Measurements from ENCODE around the gene EIF5B. TPM values are rescaled to one million over a fixed set of nuclear protein-coding genes. Genes with fewer than 3 reads are reported as not detected.

The EIF5B gene
- total RNA-seq, 1 donor from 2014 or later, result 26.8 TPM

DNA sequence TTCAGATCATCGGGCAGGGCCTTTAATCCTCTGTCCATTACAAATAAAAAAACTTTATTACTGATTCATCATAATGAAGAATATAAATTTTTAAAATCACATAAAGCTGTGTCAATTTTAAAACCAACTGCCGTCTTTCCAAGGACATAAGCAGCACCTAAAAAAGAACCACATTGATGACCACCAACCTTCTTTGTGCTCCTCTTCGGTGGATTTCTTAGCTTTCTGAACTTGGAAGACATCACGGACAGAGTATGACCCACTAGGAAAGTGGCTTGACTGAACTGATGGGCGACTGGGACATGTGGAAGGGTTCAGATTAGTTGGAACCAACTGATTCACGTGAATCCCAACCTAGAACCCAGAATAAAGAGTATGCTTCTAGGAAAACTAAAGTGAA is 68.9 kb downstream of the EIF5B start:
- Mint-ChIP-seq H3K27me3 (ENCODE audit: insufficient read depth, low read depth) (peaks cover 6% of the 10 kb centered on the region), H3K9me3 (no peaks in the 10 kb centered on the region), H3K36me3 (peaks cover 31% of the 10 kb centered on the region), H3K4me3 (no peak overlapping the region), H3K4me1 (peaks cover 23% of the 10 kb centered on the region), H3K27ac (no peak overlapping the region)
- Histone ChIP-seq H3K36me3 (peaks cover 11% of the 10 kb centered on the region), H3K79me2 (ENCODE audit: low read depth) (no peaks in the 10 kb centered on the region), H3K4me1 (no peaks in the 10 kb centered on the region), H3K27ac (no peak overlapping the region), H2AFZ (replicated peaks) (no peak overlapping the region), H3F3A (ENCODE audit: low read depth) (peaks cover 9% of the 10 kb centered on the region), H3K9me3 (ENCODE audit: low read depth) (no peaks in the 10 kb centered on the region), H3K27me3 (no peaks in the 10 kb centered on the region), H4K20me1 (ENCODE audit: low read depth) (peaks cover 19% of the 10 kb centered on the region), H3K4me2 (no peak overlapping the region), H3K9ac (no peak overlapping the region), H3K4me3 (no peak overlapping the region)
- no peak for DNase-seq (ENCODE audit: low spot score)
- TF ChIP-seq EZH2 (IDR thresholded peaks at IDR 0.05) (no peak), EZH2phosphoT487 (IDR thresholded peaks at IDR 0.05) (no peak)
- TF ChIP-seq, protein P1, sequence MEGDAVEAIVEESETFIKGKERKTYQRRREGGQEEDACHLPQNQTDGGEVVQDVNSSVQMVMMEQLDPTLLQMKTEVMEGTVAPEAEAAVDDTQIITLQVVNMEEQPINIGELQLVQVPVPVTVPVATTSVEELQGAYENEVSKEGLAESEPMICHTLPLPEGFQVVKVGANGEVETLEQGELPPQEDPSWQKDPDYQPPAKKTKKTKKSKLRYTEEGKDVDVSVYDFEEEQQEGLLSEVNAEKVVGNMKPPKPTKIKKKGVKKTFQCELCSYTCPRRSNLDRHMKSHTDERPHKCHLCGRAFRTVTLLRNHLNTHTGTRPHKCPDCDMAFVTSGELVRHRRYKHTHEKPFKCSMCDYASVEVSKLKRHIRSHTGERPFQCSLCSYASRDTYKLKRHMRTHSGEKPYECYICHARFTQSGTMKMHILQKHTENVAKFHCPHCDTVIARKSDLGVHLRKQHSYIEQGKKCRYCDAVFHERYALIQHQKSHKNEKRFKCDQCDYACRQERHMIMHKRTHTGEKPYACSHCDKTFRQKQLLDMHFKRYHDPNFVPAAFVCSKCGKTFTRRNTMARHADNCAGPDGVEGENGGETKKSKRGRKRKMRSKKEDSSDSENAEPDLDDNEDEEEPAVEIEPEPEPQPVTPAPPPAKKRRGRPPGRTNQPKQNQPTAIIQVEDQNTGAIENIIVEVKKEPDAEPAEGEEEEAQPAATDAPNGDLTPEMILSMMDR (IDR thresholded peaks at IDR 0.05), result no peak

- H3K4me1 ChIP-seq, result no peaks in the 10 kb centered on the region
- H3K4me3 ChIP-seq, result no peak overlapping the region
- no peak for TF ChIP-seq EZH2 (IDR thresholded peaks at IDR 0.05)
- TF ChIP-seq, protein P1 (IDR thresholded peaks at IDR 0.05), result no peak
- TF ChIP-seq EZH2phosphoT487 (IDR thresholded peaks at IDR 0.05), result no peak
- no peak overlapping the region for H3K4me3 Mint-ChIP-seq
- no peak overlapping the region for H3K27ac Mint-ChIP-seq
- no peak overlapping the region for H3K9ac ChIP-seq
- peaks cover under 1% of the 10 kb centered on the region for H3K27me3 Mint-ChIP-seq (ENCODE audit: insufficient read depth, low read depth)
- no peaks in the 10 kb centered on the region for H3K27me3 ChIP-seq
- H3F3A ChIP-seq (ENCODE audit: low read depth), result no peaks in the 10 kb centered on the region
- no peaks in the 10 kb centered on the region for H3K9me3 Mint-ChIP-seq
- no peaks in the 10 kb centered on the region for H4K20me1 ChIP-seq (ENCODE audit: low read depth)
- H3K36me3 Mint-ChIP-seq, result peaks cover 31% of the 10 kb centered on the region
- no peak overlapping the region for H2AFZ ChIP-seq (replicated peaks)
- no peaks in the 10 kb centered on the region for H3K79me2 ChIP-seq (ENCODE audit: low read depth)
- peaks cover 5% of the 10 kb centered on the region for H3K36me3 ChIP-seq
- H3K4me2 ChIP-seq, result no peak overlapping the region
- no peak overlapping the region for H3K27ac ChIP-seq
- no peaks in the 10 kb centered on the region for H3K4me1 Mint-ChIP-seq
- DNase-seq (ENCODE audit: low spot score), result no peak
- no peaks in the 10 kb centered on the region for H3K9me3 ChIP-seq (ENCODE audit: low read depth)
These were observed 73.1 kb downstream of the EIF5B start for GRCh38 chr2:99410276-99410675.

DNA sequence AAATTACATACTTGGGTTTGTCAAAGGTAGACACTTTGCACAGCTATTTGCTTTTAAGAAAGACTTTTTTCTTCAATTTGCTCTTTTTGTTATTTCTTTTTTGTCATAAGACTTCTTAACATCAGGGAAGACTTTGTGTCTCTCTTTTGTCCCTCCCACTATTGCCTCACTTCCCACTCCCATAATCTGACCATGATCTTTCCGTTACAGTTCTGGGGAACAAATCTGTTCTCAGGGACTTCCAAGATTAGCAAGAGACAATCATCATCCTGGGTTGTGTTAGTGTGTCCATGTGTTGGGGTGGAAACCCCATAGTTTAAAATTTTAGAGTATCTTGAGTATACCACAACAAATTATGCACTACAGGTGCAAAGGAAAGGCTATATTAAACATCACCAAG is 77.4 kb downstream of the EIF5B start:
- no peak overlapping the region for H3K27ac ChIP-seq
- H3K9me3 Mint-ChIP-seq, result no peaks in the 10 kb centered on the region
- H3K4me2 ChIP-seq, result no peak overlapping the region
- no peaks in the 10 kb centered on the region for H3K4me1 ChIP-seq
- H4K20me1 ChIP-seq (ENCODE audit: low read depth), result no peaks in the 10 kb centered on the region
- TF ChIP-seq, protein P1 (IDR thresholded peaks at IDR 0.05), result no peak
- TF ChIP-seq EZH2phosphoT487 (IDR thresholded peaks at IDR 0.05), result no peak
- no peak overlapping the region for H3K4me3 Mint-ChIP-seq
- no peaks in the 10 kb centered on the region for H3K27me3 ChIP-seq
- no peaks in the 10 kb centered on the region for H3K4me1 Mint-ChIP-seq
- no peak overlapping the region for H3K4me3 ChIP-seq
- H3K36me3 Mint-ChIP-seq, result peaks cover 46% of the 10 kb centered on the region
- H3K9ac ChIP-seq, result no peak overlapping the region
- H3K36me3 ChIP-seq, result no peaks in the 10 kb centered on the region
- DNase-seq (ENCODE audit: low spot score), result no peak
- no peaks in the 10 kb centered on the region for H3K79me2 ChIP-seq (ENCODE audit: low read depth)
- H2AFZ ChIP-seq (replicated peaks), result no peak overlapping the region
- no peaks in the 10 kb centered on the region for H3F3A ChIP-seq (ENCODE audit: low read depth)
- no peaks in the 10 kb centered on the region for H3K27me3 Mint-ChIP-seq (ENCODE audit: insufficient read depth, low read depth)
- H3K9me3 ChIP-seq (ENCODE audit: low read depth), result no peaks in the 10 kb centered on the region
- no peak overlapping the region for H3K27ac Mint-ChIP-seq

Data from neural progenitor cell (in vitro differentiated cells).